Transverse colon (tissue), 4 donors: ENCODE data around the gene PAK6. TPM values are rescaled to one million over a fixed set of nuclear protein-coding genes. Genes with fewer than 3 reads are reported as not detected.

ENCODE experiments used
- DNase-seq: peaks from one replicate; pipeline ENCODE4 v3.0.0-alpha.2; 2019
- H3K27ac ChIP-seq, 4 donors: fragments of 200-600 bp; sonication (generic); 2 replicates each; pipeline ENCODE4 v1.5.1; 2016 to 2018; ENCODE audit warnings: inconsistent platforms in 4 of 4
- H3K27me3 ChIP-seq: fragments of 200-600 bp; sonication (generic); 2 replicates; pipeline ENCODE4 v1.5.1; 2017; ENCODE audit warnings: inconsistent platforms
- H3K36me3 ChIP-seq, 4 donors: fragments of 200-600 bp; sonication (generic); 2 replicates each; pipeline ENCODE4 v1.5.1; 2017 to 2019; ENCODE audit warnings: inconsistent platforms in 4 of 4
- H3K4me1 ChIP-seq, 4 donors: fragments of 200-600 bp; sonication (generic); 2 replicates each; pipeline ENCODE4 v1.5.1; 2017 to 2020; ENCODE audit warnings: inconsistent platforms in 4 of 4
- H3K4me3 ChIP-seq, 4 donors: fragments of 200-600 bp; sonication (generic); 1 replicate in 1 of 4; 2 replicates in 3 of 4; pipeline versions ENCODE4 v1.5.1 to v1.6.1; 2017 to 2019; ENCODE audit warnings: inconsistent platforms in 4 of 4
- H3K9me3 ChIP-seq, 2 donors: fragments of 200-600 bp; sonication (generic); 2 replicates each; pipeline ENCODE4 v1.5.1; 2017 to 2019; ENCODE audit warnings: inconsistent platforms in 2 of 2
- CTCF ChIP-seq, 5 experiments: fragments of 200-600 bp in 3 of 5; fragments of 450-650 bp in 2 of 5; sonication (generic) in 3 of 5; IDR thresholded peaks; 1 replicate in 2 of 5; 2 replicates in 3 of 5; pipeline ENCODE4 v1.5.1; 2016 to 2017; ENCODE audit warnings: antibody characterized with exemption in 5 of 5, inconsistent platforms in 3 of 5, mild to moderate bottlenecking in 2 of 5, moderate library complexity in 1 of 5
- EP300 ChIP-seq: sonication (generic); formaldehyde crosslinking; IDR thresholded peaks from one replicate; pipeline ENCODE4 v1.6.1; 2017; ENCODE audit warnings: antibody characterized with exemption, low read depth
- POLR2A ChIP-seq: fragments of 450-650 bp; IDR thresholded peaks from one replicate; pipeline ENCODE4 v1.6.1; 2016; ENCODE audit warnings: antibody characterized with exemption, mild to moderate bottlenecking, moderate library complexity
- POLR2AphosphoS5 ChIP-seq, 3 donors: sonication (generic); formaldehyde crosslinking; IDR thresholded peaks; one replicate each; pipeline ENCODE4 v1.6.1; 2016; ENCODE audit warnings: antibody characterized with exemption in 3 of 3
- WGBS, 2 donors: methylation state at CpG; one replicate each; pipeline ENCODE4 v1.1.5; 2018; ENCODE audit warnings: low coverage in 1 of 2; 5-methylcytosine and 5-hydroxymethylcytosine counted together
- in situ Hi-C, 4 donors: fragments of 200-750 bp; cut with MboI; loops; one replicate each; pipeline versions ENCODE4 v1.15.0 to v1.15.1; 2017; ENCODE audit warnings: low sequenced_read_pairs in 3 of 4, low pct_ligation_motif_present in 1 of 4, low pct_unique_long_range_greater_than_20kb in 1 of 4
- intact Hi-C: fragments of 100-400 bp; cut with DNase I; formaldehyde crosslinking; loops from one replicate; pipeline ENCODE4 v1.15.1; 2023; ENCODE audit warnings: low total_unique reads
- total RNA-seq, 4 donors: library from RNA; depleted of rRNA; stranded (reverse); fragments of >200 nt; gene quantifications; one replicate each; pipeline ENCODE4 v1.1.0, GENCODE V29; 2016

The PAK6 gene
- total RNA-seq, 4 donors from 2014 or later: 3.0 to 7.5 (median 4.5) TPM

GRCh38 chr15:40277471-40277870, 38.6 kb downstream of the PAK6 start:
- intact Hi-C loops: no loop called here

DNA sequence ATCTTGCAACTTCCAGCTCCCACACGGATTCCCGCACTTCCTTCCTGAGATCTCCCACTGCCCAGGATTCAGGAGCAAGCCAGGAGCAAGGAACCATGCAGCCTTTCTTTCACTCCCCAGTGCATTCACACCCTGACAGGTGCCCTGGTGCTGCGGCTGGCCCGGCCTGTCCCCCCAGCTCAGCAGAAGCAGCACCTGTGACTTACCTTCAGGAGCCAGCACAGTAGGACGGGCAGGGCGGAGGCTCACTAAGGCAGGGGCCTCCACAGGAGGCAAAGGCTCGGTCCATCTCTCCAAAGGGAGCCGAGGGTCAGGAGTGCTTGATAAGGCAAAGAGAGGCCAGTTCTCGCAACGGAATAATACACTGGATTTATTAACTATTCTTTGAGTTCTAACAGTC, 39.2 kb downstream of the PAK6 start:
- TF ChIP-seq CTCF (IDR thresholded peaks at IDR 0.05) (no peak), EP300 (no peak), POLR2A (no peak), POLR2AphosphoS5 (IDR thresholded peaks at IDR 0.05) (no peak)
- no peak for DNase-seq
- in situ Hi-C loops: loop anchor here in 3 of 4 donors (10.0 kb wide), 1 partner anchor 233 kb away; no protein-coding TSS in a partner anchor
- intact Hi-C loops: loop anchor here (2.0 kb wide), 1 partner anchor 229 kb away; no protein-coding TSS in a partner anchor
- no peak overlapping the region for H3K4me3 ChIP-seq
- peaks cover 43% of the 10 kb centered on the region for H3K27me3 ChIP-seq
- H3K36me3 ChIP-seq: no peaks in the 10 kb centered on the region
- no peaks in the 10 kb centered on the region for H3K9me3 ChIP-seq
- WGBS, 2 donors: 50 to 72% methylated on average over 2 to 10 of the region's 10 CpGs
- H3K27ac ChIP-seq: no peak overlapping the region
- peaks cover 3 to 28% (median 25%) of the 10 kb centered on the region in 4 donors for H3K4me1 ChIP-seq

More at GRCh38 chr15:40277471-40277870, 38.6 kb downstream of the PAK6 start:
- Histone ChIP-seq H3K9me3 (no peaks in the 10 kb centered on the region), H3K4me3 (no peak overlapping the region), H3K36me3 (no peaks in the 10 kb centered on the region), H3K4me1 (peaks cover 3 to 22% (median 19%) of the 10 kb centered on the region in 4 donors), H3K27me3 (peaks cover 37% of the 10 kb centered on the region), H3K27ac (no peak overlapping the region)
- TF ChIP-seq POLR2A (no peak), CTCF (IDR thresholded peaks at IDR 0.05) (no peak), EP300 (no peak), POLR2AphosphoS5 (IDR thresholded peaks at IDR 0.05) (no peak)
- no peak for DNase-seq
- in situ Hi-C loops: loop anchor here in 3 of 4 donors (10.0 kb wide), 1 partner anchor 233 kb away; no protein-coding TSS in a partner anchor
- 39 to 64% methylated on average over 3 to 16 of the region's 16 CpGs for WGBS, 2 donors

DNA sequence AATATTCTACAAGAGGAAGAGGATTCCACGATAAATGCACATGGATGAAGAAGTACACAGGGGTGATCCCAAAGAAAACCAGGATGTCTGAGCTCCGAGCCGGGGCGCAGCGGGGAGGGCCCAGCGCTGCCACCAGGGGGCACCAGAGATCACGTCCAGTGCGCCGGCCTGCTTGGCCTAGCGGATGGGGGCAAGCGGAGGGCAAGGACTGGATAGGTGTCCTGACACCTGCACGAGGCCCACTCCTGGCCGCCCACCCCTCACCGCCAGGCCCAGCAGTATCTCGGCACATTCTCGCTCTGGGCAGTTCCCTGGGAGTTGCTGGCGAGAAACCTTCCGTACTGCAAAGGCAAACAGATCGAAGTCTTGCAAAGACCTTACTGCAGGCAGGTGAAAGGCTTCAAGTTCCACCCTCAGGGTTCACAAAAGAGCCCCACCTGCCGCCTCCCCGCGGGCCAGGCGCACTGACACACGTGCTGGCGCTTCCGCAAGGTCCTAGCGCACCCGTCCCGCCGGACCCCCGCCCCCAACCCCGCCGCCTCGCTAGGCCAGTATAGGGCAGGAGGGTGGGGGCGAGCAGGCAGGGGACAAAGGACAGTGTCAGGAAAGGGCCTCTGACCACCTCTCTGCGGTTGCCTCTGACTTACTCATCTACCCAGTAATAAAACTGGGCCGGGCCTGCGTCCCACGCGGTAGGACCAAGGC, 40.7 kb downstream of the PAK6 start:
- DNase-seq: peak; percentile 74
- Histone ChIP-seq H3K36me3 (no peaks in the 10 kb centered on the region), H3K9me3 (no peaks in the 10 kb centered on the region), H3K27ac (no peak overlapping the region), H3K27me3 (peaks cover 57% of the 10 kb centered on the region), H3K4me3 (no peak overlapping the region), H3K4me1 (peaks cover 3 to 35% (median 30%) of the 10 kb centered on the region in 4 donors)
- TF ChIP-seq POLR2A: no peak
- no peak for TF ChIP-seq POLR2AphosphoS5 (IDR thresholded peaks at IDR 0.05)
- TF ChIP-seq EP300: no peak
- peak; percentile 95 to 99 (median 99) for TF ChIP-seq CTCF (IDR thresholded peaks at IDR 0.05)
- intact Hi-C loops (loop anchor here (2.0 to 5.0 kb wide), 2 partner anchors 143 to 231 kb away; no protein-coding TSS in a partner anchor), in situ Hi-C loops (loop anchor here in 3 of 4 donors (10.0 kb wide), 1 partner anchor 235 kb away; no protein-coding TSS in a partner anchor)
- 15 to 60% methylated on average over 4 to 40 of the region's 40 CpGs for WGBS, 2 donors

DNA sequence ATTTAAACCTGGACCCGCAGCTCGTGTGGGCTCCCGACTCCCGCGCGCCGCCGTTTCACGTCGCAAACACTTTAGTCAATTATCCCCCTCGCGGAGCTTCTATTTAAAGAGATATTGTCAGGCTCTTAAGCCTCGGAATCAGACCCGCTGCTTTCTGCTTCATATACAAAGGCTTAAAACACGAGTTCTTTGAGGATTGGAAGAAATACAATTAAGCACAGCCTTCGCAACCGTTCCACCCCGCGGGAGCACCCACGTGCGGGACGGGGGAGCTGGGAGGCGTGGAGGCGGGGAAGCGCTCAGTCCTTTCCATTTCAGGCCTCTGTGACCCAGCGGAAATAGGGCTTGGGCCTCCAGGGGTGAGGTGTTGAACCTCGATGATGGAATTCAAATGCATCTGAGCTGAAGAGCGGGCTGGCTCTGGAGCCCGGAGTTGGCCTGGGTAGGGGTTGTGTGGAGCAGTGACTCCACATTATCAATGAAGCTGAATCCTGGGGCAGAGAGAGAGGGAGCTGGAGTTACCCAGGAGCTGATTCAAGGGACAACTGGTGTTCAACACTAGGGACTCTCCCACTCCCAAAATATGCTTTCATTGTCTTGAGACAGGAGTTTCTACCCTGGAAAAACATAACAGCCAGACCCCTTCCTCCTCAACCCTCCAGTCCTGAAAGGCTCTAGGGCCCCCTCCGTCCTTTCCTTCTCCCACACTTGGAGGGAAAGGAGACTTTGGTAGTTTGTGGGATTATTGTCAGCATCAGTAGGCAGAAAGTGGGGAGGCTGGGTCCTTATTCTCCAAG, 41.6 kb downstream of the PAK6 start:
- H3K9me3 ChIP-seq: no peaks in the 10 kb centered on the region
- H3K27me3 ChIP-seq: peaks cover 57% of the 10 kb centered on the region
- intact Hi-C loops: loop anchor here (5.0 kb wide), 1 partner anchor 142 kb away; no protein-coding TSS in a partner anchor
- in situ Hi-C loops: no loop called here
- no peak overlapping the region for H3K27ac ChIP-seq
- DNase-seq: no peak
- peaks cover 3 to 35% (median 33%) of the 10 kb centered on the region in 4 donors for H3K4me1 ChIP-seq
- TF ChIP-seq CTCF (IDR thresholded peaks at IDR 0.05) (no peak), POLR2AphosphoS5 (IDR thresholded peaks at IDR 0.05) (no peak), POLR2A (no peak), EP300 (no peak)
- H3K36me3 ChIP-seq: no peaks in the 10 kb centered on the region
- no peak overlapping the region for H3K4me3 ChIP-seq
- WGBS, 2 donors: 56% methylated on average over 30 of the region's 30 CpGs; no CpG with 5 or more reads in 1 of the 2 donors
